NCI-H345 treated with DMSO at 0.1 percent for 48 hours (cell line): Measurements from ENCODE around the gene RNF144B.
"Not testable (repeated sequence)": the region's sequence is repeated elsewhere in the genome, so short reads cannot be mapped to it uniquely, and the experiment has no call there.

Experiments
- DNase-seq: peaks from one replicate; lab custom pipeline; 2025; ENCODE audit not compliant: unreplicated experiment; lab: John Stamatoyannopoulos, UW

Gene RNF144B

GRCh38 chr6:18441251-18441979 is 54.3 kb downstream of the RNF144B start:
- no peak for DNase-seq

GRCh38 chr6:18444111-18444510 is 57.0 kb downstream of the RNF144B start:
- no peak for DNase-seq

GRCh38 chr6:18445228-18445627 is 58.1 kb downstream of the RNF144B start:
- DNase-seq: no peak

GRCh38 chr6:18446771-18447170 is 59.6 kb downstream of the RNF144B start:
- DNase-seq: no peak

GRCh38 chr6:18447552-18447951 is 60.4 kb downstream of the RNF144B start:
- DNase-seq: no peak

GRCh38 chr6:18451756-18452155 is 64.6 kb downstream of the RNF144B start:
- DNase-seq: no peak

GRCh38 chr6:18454446-18454845 is 67.3 kb downstream of the RNF144B start:
- DNase-seq: no peak

- no peak for DNase-seq
Measured at GRCh38 chr6:18457065-18457737, 70.1 kb downstream of the RNF144B start.

GRCh38 chr6:18458086-18458485 is 70.9 kb downstream of the RNF144B start:
- not testable (repeated sequence) for DNase-seq

- no peak for DNase-seq
Measured at GRCh38 chr6:18463429-18463828, 76.3 kb downstream of the RNF144B start.

GRCh38 chr6:18464176-18464575 is 77.0 kb downstream of the RNF144B start:
- no peak for DNase-seq

- peak; percentile 83 for DNase-seq
Measured at GRCh38 chr6:18465410-18466154, 78.4 kb downstream of the RNF144B start.

GRCh38 chr6:18467741-18468502 is 80.8 kb downstream of the RNF144B start:
- no peak for DNase-seq

GRCh38 chr6:18468503-18468843 is 81.3 kb downstream of the RNF144B start:
- DNase-seq: no peak

GRCh38 chr6:18469536-18469935 is 82.4 kb downstream of the RNF144B start:
- DNase-seq: no peak

- no peak for DNase-seq
Measured at GRCh38 chr6:18471232-18471964, 84.2 kb downstream of the RNF144B start.

- no peak for DNase-seq
Measured at GRCh38 chr6:18472941-18473340, 85.8 kb downstream of the RNF144B start.

- no peak for DNase-seq
Measured at GRCh38 chr6:18473755-18474154, 86.6 kb downstream of the RNF144B start.

GRCh38 chr6:18477301-18477941 is 90.3 kb downstream of the RNF144B start:
- no peak for DNase-seq

- DNase-seq: no peak
Measured at GRCh38 chr6:18478610-18479009, 91.5 kb downstream of the RNF144B start.
